ENCODE results near the gene ZNHIT3.

Gene ZNHIT3

DNA sequence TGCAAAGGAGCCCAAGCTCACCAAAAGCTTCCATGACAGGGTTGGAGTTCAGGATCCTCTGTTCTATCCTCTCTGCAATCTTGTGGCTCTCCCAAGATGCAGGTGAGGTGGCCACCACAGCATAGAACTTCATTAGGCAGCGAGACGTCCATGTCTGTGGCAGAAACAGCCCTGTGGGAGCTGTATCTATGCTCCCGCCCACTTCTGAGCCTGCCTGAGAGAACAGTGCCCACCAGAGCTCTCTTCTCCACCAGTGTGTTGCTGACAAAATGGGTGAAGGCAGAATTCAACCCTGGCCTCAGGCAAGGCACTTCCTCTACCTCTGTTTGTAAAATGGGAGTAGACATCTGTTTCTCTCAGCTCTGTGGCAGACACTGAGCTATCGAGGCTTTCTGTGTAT, 29.4 kb downstream of the ZNHIT3 start:
- no peak for DNase-seq

GRCh38 chr17:36523113-36523512, 36.6 kb downstream of the ZNHIT3 start:
- DNase-seq, result no peak

GRCh38 chr17:36524428-36524876, 38.0 kb downstream of the ZNHIT3 start:
- DNase-seq, result no peak

DNA sequence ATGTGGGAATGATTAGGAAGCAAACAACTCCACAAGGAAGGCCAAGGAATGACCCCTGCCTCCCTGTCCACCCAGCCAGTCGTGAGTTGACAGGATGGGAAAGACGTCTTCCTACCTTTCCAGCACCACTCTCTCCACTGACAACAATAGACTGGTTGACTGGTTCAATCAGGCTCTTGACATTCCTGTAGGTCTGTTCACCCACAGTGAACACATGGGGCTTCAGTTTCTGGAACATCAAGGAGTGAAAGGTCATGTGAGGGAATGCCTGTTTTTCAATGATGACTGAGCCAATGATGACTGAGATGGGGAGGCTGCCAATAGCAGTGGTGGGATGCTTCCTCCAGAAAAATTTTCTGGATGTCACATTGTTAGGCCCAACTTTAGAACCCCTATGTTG, 38.6 kb downstream of the ZNHIT3 start:
- no peak for DNase-seq

DNA sequence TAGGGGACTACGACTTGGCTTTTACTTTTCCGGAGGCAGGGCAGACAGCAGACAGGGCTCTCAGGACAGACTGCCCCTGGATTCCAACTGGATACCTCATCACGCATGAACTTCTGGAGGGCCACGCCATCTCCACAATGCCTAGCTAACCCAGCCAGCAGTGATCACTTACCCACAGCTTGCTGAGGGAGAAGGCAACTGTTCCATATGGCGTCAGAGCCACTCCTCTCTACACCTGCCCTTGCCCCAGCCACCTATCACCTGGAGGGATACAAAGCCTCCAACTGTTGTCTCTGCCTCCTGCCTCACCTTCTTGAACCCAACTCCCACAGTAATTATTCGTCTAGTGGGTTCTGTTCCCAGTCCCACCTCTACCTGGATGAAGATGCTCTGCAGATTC, 39.4 kb downstream of the ZNHIT3 start:
- DNase-seq, result no peak

- no peak for DNase-seq
Observed at GRCh38 chr17:36527621-36528250, 41.3 kb downstream of the ZNHIT3 start.

- no peak for DNase-seq
Observed at GRCh38 chr17:36529121-36529520, 42.6 kb downstream of the ZNHIT3 start.

DNA sequence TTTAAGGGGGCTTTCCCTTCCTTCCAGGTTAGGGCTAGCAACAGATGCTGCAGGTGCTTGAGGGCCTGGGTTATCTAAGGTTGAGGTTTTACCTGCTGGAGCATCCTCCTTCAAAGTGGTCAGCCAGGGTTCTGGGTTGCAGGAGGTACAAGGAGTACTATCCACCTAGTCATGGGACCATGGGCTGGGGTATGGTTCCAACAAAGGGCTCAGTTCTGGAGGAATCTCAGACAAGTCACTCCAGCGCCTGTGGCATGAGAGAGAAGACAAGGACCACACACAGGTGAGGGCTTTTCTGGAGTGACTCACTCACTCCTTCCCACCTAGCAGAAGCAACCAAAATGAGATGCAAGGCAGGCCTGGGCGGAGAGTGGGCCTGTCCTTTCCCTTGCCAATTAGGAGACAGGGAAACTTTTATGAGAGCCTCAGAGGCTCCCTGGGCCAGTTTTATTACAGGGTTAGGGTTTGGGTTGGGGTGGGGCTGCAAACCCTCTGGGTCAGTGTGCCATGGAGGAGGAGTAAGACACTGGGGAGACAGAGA, 46.0 kb downstream of the ZNHIT3 start:
- DNase-seq, result no peak

DNA sequence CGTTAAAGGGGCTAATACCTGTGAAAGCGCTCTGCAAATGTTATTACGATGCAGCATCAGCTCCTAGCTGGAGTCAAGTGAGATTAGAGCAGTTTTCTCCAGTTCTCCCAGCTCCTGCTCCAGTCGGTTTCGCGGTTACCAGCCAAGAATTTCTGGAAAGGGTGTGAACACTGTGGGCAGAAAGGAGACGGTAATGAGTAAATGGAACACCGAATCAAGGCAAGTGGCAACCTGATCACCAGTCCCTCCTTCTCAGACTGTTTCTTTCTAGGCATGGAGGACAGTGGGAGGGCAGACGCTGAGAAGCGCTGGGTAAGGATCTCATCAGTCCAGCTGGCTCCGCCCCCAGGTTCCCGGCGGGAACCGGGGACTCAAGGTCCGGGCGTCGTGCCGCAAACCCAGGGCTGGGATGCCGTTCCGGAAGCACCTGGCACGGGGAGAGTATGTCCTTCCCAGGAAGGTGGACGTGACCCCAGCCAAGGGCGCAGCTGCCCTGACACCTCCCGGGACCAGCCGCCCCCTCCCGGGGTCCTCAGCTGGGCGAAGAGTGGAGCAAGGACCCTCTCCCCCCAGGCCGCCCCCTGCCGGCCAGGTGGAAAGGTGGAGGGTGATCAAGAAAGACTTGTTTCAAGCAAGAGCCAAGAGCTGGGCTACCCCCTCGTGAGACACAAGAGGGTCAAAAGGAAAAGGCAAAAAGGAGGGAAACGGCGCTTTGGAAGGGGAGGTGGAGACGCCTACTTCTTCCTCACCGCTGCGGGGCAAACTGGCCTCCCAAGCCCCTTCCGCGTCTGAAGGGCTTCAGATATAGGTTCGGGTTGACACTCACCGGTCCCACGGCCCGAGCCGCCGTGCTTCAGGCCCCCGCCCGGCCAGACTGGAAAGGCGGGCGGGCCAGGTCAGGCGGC, 47.7 kb downstream of the ZNHIT3 start:
- DNase-seq, result no peak

- DNase-seq, result peak; percentile 66
Observed at GRCh38 chr17:36534840-36535668, 48.6 kb downstream of the ZNHIT3 start, which contains the start of the genes MYO19 and PIGW. Gene MYO19 (minus strand): TSS chr17:36534868. CDS start chr17:36532538, 2,330 bp downstream. Gene PIGW (plus strand): TSS chr17:36534987. CDS start chr17:36537102, 2,115 bp downstream.

DNA sequence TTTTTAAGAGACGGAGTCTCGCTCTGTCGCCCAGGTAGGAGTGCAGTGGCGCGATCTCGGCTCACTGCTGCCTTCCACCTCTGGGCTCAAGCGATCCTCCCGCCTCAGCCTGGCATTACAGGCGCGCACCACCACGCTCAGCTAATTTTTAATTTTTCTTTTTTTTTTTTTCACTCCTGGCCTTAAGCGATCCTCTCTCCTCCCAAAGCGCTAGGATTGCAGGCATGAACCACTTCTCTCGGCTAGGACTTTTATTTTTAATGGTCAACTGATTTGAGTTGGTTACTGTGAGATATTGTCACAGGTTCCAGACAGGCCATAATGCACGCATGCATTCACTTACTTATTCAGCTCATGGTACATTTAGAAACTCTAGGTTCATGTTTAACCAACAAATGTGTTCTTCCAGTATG, 49.2 kb downstream of the ZNHIT3 start:
- no peak for DNase-seq

DNA sequence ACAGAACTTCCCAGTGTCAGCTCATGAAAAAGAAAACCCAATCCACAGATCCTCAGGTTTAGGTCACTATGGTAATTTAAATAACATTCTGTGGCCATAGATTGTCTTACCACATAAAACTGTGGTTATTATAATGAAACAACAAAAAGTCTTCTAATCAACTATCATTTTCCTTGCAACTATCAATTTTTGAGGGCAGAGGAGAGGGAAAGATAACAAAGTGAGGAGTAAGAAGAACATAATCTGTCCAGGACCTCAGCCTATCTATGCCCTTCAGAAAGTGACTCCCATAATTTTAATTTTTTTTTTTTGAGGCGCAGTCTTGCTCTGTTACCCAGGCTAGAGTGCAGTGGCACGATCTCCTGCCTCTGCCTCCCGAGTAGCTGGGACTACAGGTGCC, 54.2 kb downstream of the ZNHIT3 start:
- no peak for DNase-seq

DNA sequence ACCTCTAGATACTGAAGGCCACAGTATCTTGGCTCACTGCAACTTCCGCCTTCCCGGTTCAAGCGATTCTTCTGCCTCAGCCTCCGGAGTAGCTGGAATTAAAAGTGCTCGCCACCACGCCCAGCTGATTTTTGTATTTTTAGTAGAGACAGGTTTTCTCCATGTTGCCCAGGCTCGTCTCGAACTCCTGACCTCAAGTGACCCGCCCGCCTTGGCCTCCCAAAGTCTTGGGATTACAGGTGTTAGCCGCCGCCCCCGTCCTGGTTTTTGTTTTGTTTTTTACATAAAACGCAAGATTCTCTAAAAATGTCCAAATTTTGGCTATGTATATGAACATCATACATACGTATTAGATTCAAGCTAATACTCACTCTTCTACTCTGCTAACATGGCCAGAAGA, 56.3 kb downstream of the ZNHIT3 start:
- DNase-seq, result no peak

GRCh38 chr17:36544044-36544306, 57.5 kb downstream of the ZNHIT3 start:
- DNase-seq, result no peak

GRCh38 chr17:36544307-36545076, 58.0 kb downstream of the ZNHIT3 start, which contains the start of gene GGNBP2:
Gene GGNBP2 (plus strand): TSS chr17:36544919. CDS start chr17:36545725, 806 bp downstream.
- peak; percentile 93 for DNase-seq

DNA sequence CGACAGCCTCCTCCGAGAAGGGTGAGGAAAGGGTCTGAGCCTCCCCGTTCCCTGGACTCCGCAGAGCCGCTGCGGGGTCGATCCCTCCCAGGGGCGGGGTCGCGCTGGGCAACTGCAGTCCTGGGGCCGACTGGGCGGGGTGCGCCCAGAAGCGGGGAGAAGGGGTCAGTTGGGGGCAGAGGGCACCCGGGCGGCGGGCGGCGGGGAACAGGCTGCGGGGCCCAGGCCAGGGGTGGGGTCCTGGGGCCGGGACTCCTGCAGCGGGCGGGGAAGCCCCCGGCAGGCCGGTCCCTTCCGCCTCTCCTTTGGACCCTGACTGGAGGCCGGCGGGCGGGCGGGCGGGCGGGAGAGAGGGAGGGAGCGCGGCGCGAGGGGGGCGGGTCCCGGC, 58.6 kb downstream of the ZNHIT3 start:
- DNase-seq, result no peak

All from amniotic stem cell (primary cell).